ENCODE measurements around the gene B2M. TPM values are rescaled to one million over a fixed set of nuclear protein-coding genes. Genes with fewer than 3 reads are reported as not detected.

B2M gene
- total RNA-seq, 1 donor from 2014 or later: 21.5 TPM

DNA sequence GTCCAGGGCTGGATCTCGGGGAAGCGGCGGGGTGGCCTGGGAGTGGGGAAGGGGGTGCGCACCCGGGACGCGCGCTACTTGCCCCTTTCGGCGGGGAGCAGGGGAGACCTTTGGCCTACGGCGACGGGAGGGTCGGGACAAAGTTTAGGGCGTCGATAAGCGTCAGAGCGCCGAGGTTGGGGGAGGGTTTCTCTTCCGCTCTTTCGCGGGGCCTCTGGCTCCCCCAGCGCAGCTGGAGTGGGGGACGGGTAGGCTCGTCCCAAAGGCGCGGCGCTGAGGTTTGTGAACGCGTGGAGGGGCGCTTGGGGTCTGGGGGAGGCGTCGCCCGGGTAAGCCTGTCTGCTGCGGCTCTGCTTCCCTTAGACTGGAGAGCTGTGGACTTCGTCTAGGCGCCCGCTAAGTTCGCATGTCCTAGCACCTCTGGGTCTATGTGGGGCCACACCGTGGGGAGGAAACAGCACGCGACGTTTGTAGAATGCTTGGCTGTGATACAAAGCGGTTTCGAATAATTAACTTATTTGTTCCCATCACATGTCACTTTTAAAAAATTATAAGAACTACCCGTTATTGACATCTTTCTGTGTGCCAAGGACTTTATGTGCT, 527 bp downstream of the B2M start:
- Mint-ChIP-seq H3K4me3 (ENCODE audit: unreplicated experiment) (peak overlapping the region; percentile 98), H3K27ac (ENCODE audit: unreplicated experiment) (no peak overlapping the region), H3K27me3 (ENCODE audit: unreplicated experiment) (peaks cover 3% of the 10 kb centered on the region), H3K4me1 (ENCODE audit: low read depth, unreplicated experiment) (no peaks in the 10 kb centered on the region), H3K36me3 (ENCODE audit: unreplicated experiment) (no peaks in the 10 kb centered on the region), H3K9me3 (ENCODE audit: unreplicated experiment) (no peaks in the 10 kb centered on the region)
- TF ChIP-seq, protein P1, sequence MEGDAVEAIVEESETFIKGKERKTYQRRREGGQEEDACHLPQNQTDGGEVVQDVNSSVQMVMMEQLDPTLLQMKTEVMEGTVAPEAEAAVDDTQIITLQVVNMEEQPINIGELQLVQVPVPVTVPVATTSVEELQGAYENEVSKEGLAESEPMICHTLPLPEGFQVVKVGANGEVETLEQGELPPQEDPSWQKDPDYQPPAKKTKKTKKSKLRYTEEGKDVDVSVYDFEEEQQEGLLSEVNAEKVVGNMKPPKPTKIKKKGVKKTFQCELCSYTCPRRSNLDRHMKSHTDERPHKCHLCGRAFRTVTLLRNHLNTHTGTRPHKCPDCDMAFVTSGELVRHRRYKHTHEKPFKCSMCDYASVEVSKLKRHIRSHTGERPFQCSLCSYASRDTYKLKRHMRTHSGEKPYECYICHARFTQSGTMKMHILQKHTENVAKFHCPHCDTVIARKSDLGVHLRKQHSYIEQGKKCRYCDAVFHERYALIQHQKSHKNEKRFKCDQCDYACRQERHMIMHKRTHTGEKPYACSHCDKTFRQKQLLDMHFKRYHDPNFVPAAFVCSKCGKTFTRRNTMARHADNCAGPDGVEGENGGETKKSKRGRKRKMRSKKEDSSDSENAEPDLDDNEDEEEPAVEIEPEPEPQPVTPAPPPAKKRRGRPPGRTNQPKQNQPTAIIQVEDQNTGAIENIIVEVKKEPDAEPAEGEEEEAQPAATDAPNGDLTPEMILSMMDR (IDR thresholded peaks at IDR 0.05; ENCODE audit: partially characterized antibody, unreplicated experiment): no peak
- peak; percentile 28 for DNase-seq

DNA sequence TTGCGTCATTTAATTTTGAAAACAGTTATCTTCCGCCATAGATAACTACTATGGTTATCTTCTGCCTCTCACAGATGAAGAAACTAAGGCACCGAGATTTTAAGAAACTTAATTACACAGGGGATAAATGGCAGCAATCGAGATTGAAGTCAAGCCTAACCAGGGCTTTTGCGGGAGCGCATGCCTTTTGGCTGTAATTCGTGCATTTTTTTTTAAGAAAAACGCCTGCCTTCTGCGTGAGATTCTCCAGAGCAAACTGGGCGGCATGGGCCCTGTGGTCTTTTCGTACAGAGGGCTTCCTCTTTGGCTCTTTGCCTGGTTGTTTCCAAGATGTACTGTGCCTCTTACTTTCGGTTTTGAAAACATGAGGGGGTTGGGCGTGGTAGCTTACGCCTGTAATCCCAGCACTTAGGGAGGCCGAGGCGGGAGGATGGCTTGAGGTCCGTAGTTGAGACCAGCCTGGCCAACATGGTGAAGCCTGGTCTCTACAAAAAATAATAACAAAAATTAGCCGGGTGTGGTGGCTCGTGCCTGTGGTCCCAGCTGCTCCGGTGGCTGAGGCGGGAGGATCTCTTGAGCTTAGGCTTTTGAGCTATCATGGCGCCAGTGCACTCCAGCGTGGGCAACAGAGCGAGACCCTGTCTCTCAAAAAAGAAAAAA, 1.2 kb downstream of the B2M start:
- no peaks in the 10 kb centered on the region for H3K9me3 Mint-ChIP-seq (ENCODE audit: unreplicated experiment)
- H3K27ac Mint-ChIP-seq (ENCODE audit: unreplicated experiment): no peak overlapping the region
- no peak for DNase-seq

DNA sequence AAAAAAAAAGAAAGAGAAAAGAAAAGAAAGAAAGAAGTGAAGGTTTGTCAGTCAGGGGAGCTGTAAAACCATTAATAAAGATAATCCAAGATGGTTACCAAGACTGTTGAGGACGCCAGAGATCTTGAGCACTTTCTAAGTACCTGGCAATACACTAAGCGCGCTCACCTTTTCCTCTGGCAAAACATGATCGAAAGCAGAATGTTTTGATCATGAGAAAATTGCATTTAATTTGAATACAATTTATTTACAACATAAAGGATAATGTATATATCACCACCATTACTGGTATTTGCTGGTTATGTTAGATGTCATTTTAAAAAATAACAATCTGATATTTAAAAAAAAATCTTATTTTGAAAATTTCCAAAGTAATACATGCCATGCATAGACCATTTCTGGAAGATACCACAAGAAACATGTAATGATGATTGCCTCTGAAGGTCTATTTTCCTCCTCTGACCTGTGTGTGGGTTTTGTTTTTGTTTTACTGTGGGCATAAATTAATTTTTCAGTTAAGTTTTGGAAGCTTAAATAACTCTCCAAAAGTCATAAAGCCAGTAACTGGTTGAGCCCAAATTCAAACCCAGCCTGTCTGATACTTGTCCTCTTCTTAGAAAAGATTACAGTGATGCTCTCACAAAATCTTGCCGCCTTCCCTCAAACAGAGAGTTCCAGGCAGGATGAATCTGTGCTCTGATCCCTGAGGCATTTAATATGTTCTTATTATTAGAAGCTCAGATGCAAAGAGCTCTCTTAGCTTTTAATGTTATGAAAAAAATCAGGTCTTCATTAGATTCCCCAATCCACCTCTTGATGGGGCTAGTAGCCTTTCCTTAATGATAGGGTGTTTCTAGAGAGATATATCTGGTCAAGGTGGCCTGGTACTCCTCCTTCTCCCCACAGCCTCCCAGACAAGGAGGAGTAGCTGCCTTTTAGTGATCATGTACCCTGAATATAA, 2.0 kb downstream of the B2M start:
- TF ChIP-seq, protein P1 (IDR thresholded peaks at IDR 0.05; ENCODE audit: partially characterized antibody, unreplicated experiment): no peak
- Mint-ChIP-seq H3K27ac (ENCODE audit: unreplicated experiment) (no peak overlapping the region), H3K27me3 (ENCODE audit: unreplicated experiment) (peaks cover 3% of the 10 kb centered on the region), H3K9me3 (ENCODE audit: unreplicated experiment) (no peaks in the 10 kb centered on the region), H3K4me1 (ENCODE audit: low read depth, unreplicated experiment) (no peaks in the 10 kb centered on the region), H3K4me3 (ENCODE audit: unreplicated experiment) (no peak overlapping the region), H3K36me3 (ENCODE audit: unreplicated experiment) (no peaks in the 10 kb centered on the region)
- no peak for DNase-seq

More for the DNA sequence above, 1.2 kb downstream of the B2M start:
- Mint-ChIP-seq H3K4me1 (ENCODE audit: low read depth, unreplicated experiment) (no peaks in the 10 kb centered on the region), H3K4me3 (ENCODE audit: unreplicated experiment) (peak overlapping the region; percentile 98), H3K27me3 (ENCODE audit: unreplicated experiment) (peaks cover 3% of the 10 kb centered on the region), H3K36me3 (ENCODE audit: unreplicated experiment) (no peaks in the 10 kb centered on the region)
- TF ChIP-seq, protein P1 (IDR thresholded peaks at IDR 0.05; ENCODE audit: partially characterized antibody, unreplicated experiment): no peak

DNA sequence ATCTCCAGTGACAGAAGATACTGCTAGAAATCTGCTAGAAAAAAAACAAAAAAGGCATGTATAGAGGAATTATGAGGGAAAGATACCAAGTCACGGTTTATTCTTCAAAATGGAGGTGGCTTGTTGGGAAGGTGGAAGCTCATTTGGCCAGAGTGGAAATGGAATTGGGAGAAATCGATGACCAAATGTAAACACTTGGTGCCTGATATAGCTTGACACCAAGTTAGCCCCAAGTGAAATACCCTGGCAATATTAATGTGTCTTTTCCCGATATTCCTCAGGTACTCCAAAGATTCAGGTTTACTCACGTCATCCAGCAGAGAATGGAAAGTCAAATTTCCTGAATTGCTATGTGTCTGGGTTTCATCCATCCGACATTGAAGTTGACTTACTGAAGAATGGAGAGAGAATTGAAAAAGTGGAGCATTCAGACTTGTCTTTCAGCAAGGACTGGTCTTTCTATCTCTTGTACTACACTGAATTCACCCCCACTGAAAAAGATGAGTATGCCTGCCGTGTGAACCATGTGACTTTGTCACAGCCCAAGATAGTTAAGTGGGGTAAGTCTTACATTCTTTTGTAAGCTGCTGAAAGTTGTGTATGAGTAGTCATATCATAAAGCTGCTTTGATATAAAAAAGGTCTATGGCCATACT, 4.0 kb downstream of the B2M start:
- TF ChIP-seq, protein P1 (IDR thresholded peaks at IDR 0.05; ENCODE audit: partially characterized antibody, unreplicated experiment): no peak
- Mint-ChIP-seq H3K4me1 (ENCODE audit: low read depth, unreplicated experiment) (no peaks in the 10 kb centered on the region), H3K9me3 (ENCODE audit: unreplicated experiment) (no peaks in the 10 kb centered on the region), H3K4me3 (ENCODE audit: unreplicated experiment) (no peak overlapping the region), H3K27ac (ENCODE audit: unreplicated experiment) (no peak overlapping the region), H3K27me3 (ENCODE audit: unreplicated experiment) (peaks cover 3% of the 10 kb centered on the region), H3K36me3 (ENCODE audit: unreplicated experiment) (no peaks in the 10 kb centered on the region)
- DNase-seq: no peak

Measured in glutamatergic neuron (in vitro differentiated cells).